GM19025 (cell line): ENCODE data around the gene PRKD2.

Experiments used
- ATAC-seq: cut with Tn5 transposase; IDR thresholded peaks from one replicate; pipeline ENCODE4 v1.9.1; 2021; ENCODE audit warnings: mild to moderate bottlenecking, low read depth, moderate library complexity; ENCODE audit not compliant: unreplicated experiment

The PRKD2 gene

GRCh38 chr19:46742926-46743480 is 26.1 kb upstream of the PRKD2 start:
- no peak for ATAC-seq

GRCh38 chr19:46741447-46741846 is 24.5 kb upstream of the PRKD2 start:
- ATAC-seq, result no peak

- ATAC-seq, result no peak
Measured at GRCh38 chr19:46739290-46739771, 22.4 kb upstream of the PRKD2 start.

- no peak for ATAC-seq
Measured at GRCh38 chr19:46737761-46738171, 20.9 kb upstream of the PRKD2 start.

- no peak for ATAC-seq
Measured at GRCh38 chr19:46737298-46737654, 20.4 kb upstream of the PRKD2 start.

- ATAC-seq, result no peak
Measured at GRCh38 chr19:46736531-46737297, 19.8 kb upstream of the PRKD2 start.

- ATAC-seq, result no peak
Measured at GRCh38 chr19:46733690-46734292, 16.9 kb upstream of the PRKD2 start.

GRCh38 chr19:46732966-46733689 is 16.2 kb upstream of the PRKD2 start:
- ATAC-seq, result no peak

- no peak for ATAC-seq
Measured at GRCh38 chr19:46732172-46732938, 15.4 kb upstream of the PRKD2 start.

GRCh38 chr19:46731584-46731983 is 14.7 kb upstream of the PRKD2 start:
- ATAC-seq, result no peak

GRCh38 chr19:46731007-46731501 is 14.1 kb upstream of the PRKD2 start:
- no peak for ATAC-seq

- no peak for ATAC-seq
Measured at GRCh38 chr19:46730595-46730994, 13.7 kb upstream of the PRKD2 start.

GRCh38 chr19:46730187-46730586 is 13.3 kb upstream of the PRKD2 start:
- no peak for ATAC-seq

- ATAC-seq, result no peak
Measured at GRCh38 chr19:46729696-46730095, 12.8 kb upstream of the PRKD2 start.

- no peak for ATAC-seq
Measured at GRCh38 chr19:46728693-46729339, 11.9 kb upstream of the PRKD2 start.

GRCh38 chr19:46728208-46728607 is 11.3 kb upstream of the PRKD2 start:
- no peak for ATAC-seq

GRCh38 chr19:46727757-46728156 is 10.8 kb upstream of the PRKD2 start:
- ATAC-seq, result no peak

- ATAC-seq, result no peak
Measured at GRCh38 chr19:46726971-46727501, 10.1 kb upstream of the PRKD2 start.

GRCh38 chr19:46726551-46726950 is 9.6 kb upstream of the PRKD2 start:
- ATAC-seq, result no peak
